Spleen (tissue), 11 donors: ENCODE data around the gene CDC42EP3. TPM values are rescaled to one million over a fixed set of nuclear protein-coding genes. Genes with fewer than 3 reads are reported as not detected.

Source experiments
- DNase-seq: peaks from one replicate; pipeline ENCODE4 v3.0.0-alpha.2; 2020
- H3K27ac ChIP-seq, 8 donors: fragments of 200-600 bp; sonication (generic) in 7 of 8; 1 replicate in 4 of 8; 2 replicates in 4 of 8; pipeline versions ENCODE4 v1.5.0 to v1.8.0; 2016 to 2021; ENCODE audit warnings: inconsistent platforms in 4 of 8, mild to moderate bottlenecking in 4 of 8, moderate library complexity in 1 of 8
- H3K27me3 ChIP-seq, 7 donors: fragments of 200-600 bp; sonication (generic) in 6 of 7; replicated peaks in 1 of 7; 1 replicate in 4 of 7; 2 replicates in 3 of 7; pipeline versions ENCODE4 v1.5.0 to v1.8.0; 2016 to 2021; ENCODE audit warnings: inconsistent platforms in 3 of 7, mild to moderate bottlenecking in 1 of 7
- H3K36me3 ChIP-seq, 6 donors: fragments of 200-600 bp; sonication (generic) in 5 of 6; 1 replicate in 4 of 6; 2 replicates in 2 of 6; pipeline versions ENCODE4 v1.5.0 to v1.8.0; 2016 to 2021; ENCODE audit warnings: inconsistent platforms in 2 of 6
- H3K4me1 ChIP-seq, 6 donors: fragments of 200-600 bp; sonication (generic) in 5 of 6; 1 replicate in 3 of 6; 2 replicates in 3 of 6; pipeline versions ENCODE4 v1.5.0 to v1.8.0; 2016 to 2021; ENCODE audit warnings: inconsistent platforms in 3 of 6
- H3K4me3 ChIP-seq, 8 donors: fragments of 200-600 bp; sonication (generic) in 7 of 8; 1 replicate in 4 of 8; 2 replicates in 4 of 8; pipeline versions ENCODE4 v1.5.0 to v1.8.0; 2016 to 2021; ENCODE audit warnings: inconsistent platforms in 4 of 8, mild to moderate bottlenecking in 4 of 8, moderate library complexity in 2 of 8
- H3K9me3 ChIP-seq, 8 donors: fragments of 200-600 bp; sonication (generic) in 7 of 8; 1 replicate in 4 of 8; 2 replicates in 4 of 8; pipeline versions ENCODE4 v1.5.0 to v1.8.0; 2016 to 2021; ENCODE audit warnings: inconsistent platforms in 4 of 8
- CTCF ChIP-seq, 11 experiments: fragments of 200-600 bp in 7 of 11; fragments of 450-650 bp in 4 of 11; sonication (generic) in 4 of 11; IDR thresholded peaks in 8 of 11; conservative IDR thresholded peaks in 3 of 11; 1 replicate in 7 of 11; 2 replicates in 4 of 11; pipeline versions ENCODE4 v1.4.0 to v1.8.0; 2016 to 2021; ENCODE audit warnings: antibody characterized with exemption in 11 of 11, inconsistent platforms in 4 of 11, mild to moderate bottlenecking in 1 of 11
- POLR2A ChIP-seq, 3 donors: fragments of 450-650 bp; IDR thresholded peaks; one replicate each; pipeline ENCODE4 v1.5.1; 2017; ENCODE audit warnings: antibody characterized with exemption in 3 of 3, mild to moderate bottlenecking in 1 of 3
- POLR2AphosphoS5 ChIP-seq, 3 donors: sonication (generic); formaldehyde crosslinking; IDR thresholded peaks; one replicate each; pipeline ENCODE4 v1.5.1; 2017; ENCODE audit warnings: antibody characterized with exemption in 3 of 3
- WGBS, 5 donors: extraction: QIAGEN DNeasy Blood & Tissue Kit in 3 of 5; methylation state at CpG; one replicate each; pipeline versions ENCODE4 v1.1.5 to v1.1.7; 2013 to 2018; 5-methylcytosine and 5-hydroxymethylcytosine counted together
- intact Hi-C: fragments of 100-400 bp; cut with DNase I; formaldehyde crosslinking; loops from one replicate; pipeline ENCODE4 v1.15.0; 2023; ENCODE audit warnings: low total_unique reads
- polyA plus RNA-seq, 3 donors: library from polyadenylated mRNA; stranded (reverse); fragments of 200-250 nt; gene quantifications; one replicate each; pipeline ENCODE4 v1.2.1, GENCODE V29; 2013
- total RNA-seq, 7 donors: library from RNA; depleted of rRNA in 3 of 7; stranded (reverse); fragments of >200 nt in 3 of 7; fragmentation: NEBNext Ultra II Directional in 4 of 7; extraction: Animal tissue kit (Norgen Biotek cat#: 25700) in 4 of 7; gene quantifications; one replicate each; pipeline versions ENCODE4 v1.1.0 to v1.2.1, GENCODE V29; 2016 to 2021
- donor health status: healthy with polysubstance abuse.
- donor health status: DM: no; HTN: no; CAD: no; lungs with moderate emphysema.
- donor health status: DM: no; HTN: no; CAD: no.
- donor health status: Bipolar disorder and iron deficiency.
- donor health status: healthy.
- donor health status: DM: no; HTN: no; CAD: no.
- donor health status: DM: yes; HTN: yes; CAD: no.

CDC42EP3 gene
- total and polyA plus RNA-seq, 10 donors, result 9.5 to 57.2 (median 41.2) TPM

GRCh38 chr2:37657471-37657870 lies 14.0 kb downstream of the CDC42EP3 start:
- no peaks in the 10 kb centered on the region for H3K9me3 ChIP-seq
- intact Hi-C loops, result no loop called here
- H3K4me3 ChIP-seq, result no peak overlapping the region
- DNase-seq, result no peak
- H3K27me3 ChIP-seq, result no peaks in the 10 kb centered on the region
- H3K4me1 ChIP-seq, result peaks cover 43 to 100% (median 76%) of the 10 kb centered on the region in 6 donors
- H3K36me3 ChIP-seq, result peaks cover 0 to 29% (median 0%) of the 10 kb centered on the region in 6 donors
- 95 to 97% (median 96%) methylated on average over 4 of the region's 4 CpGs for WGBS, 5 donors
- H3K27ac ChIP-seq, result peak overlapping the region; percentile 27 to 91 (median 80)
- TF ChIP-seq CTCF (IDR thresholded peaks at IDR 0.05 in 8 of 11, conservative IDR thresholded peaks at IDR 0.05 in 3 of 11) (no peak), POLR2AphosphoS5 (IDR thresholded peaks at IDR 0.05) (no peak), POLR2A (IDR thresholded peaks at IDR 0.05) (no peak)

- H3K4me1 ChIP-seq, result peaks cover 47 to 100% (median 79%) of the 10 kb centered on the region in 6 donors
- H3K4me3 ChIP-seq, result no peak overlapping the region
- H3K27me3 ChIP-seq, result no peaks in the 10 kb centered on the region
- peaks cover 0 to 24% (median 0%) of the 10 kb centered on the region in 6 donors for H3K36me3 ChIP-seq
- H3K27ac ChIP-seq, result peak overlapping the region; percentile 27 to 91 (median 80)
- WGBS, 5 donors, result 17 to 44% (median 39%) methylated on average over 11 of the region's 11 CpGs
- no peaks in the 10 kb centered on the region for H3K9me3 ChIP-seq
- TF ChIP-seq POLR2AphosphoS5 (IDR thresholded peaks at IDR 0.05) (peak in 1 of 3 donors; percentile 39), POLR2A (IDR thresholded peaks at IDR 0.05) (no peak)
- DNase-seq, result no peak
- intact Hi-C loops, result no loop called here
Measured at GRCh38 chr2:37656512-37657423, 14.7 kb downstream of the CDC42EP3 start.

- H3K4me1 ChIP-seq, result peaks cover 51 to 100% (median 90%) of the 10 kb centered on the region in 6 donors
- peak overlapping the region; percentile 44 to 91 (median 81) for H3K27ac ChIP-seq
- H3K27me3 ChIP-seq, result no peaks in the 10 kb centered on the region
- DNase-seq, result no peak
- peaks cover 0 to 16% (median 0%) of the 10 kb centered on the region in 6 donors for H3K36me3 ChIP-seq
- H3K9me3 ChIP-seq, result no peaks in the 10 kb centered on the region
- intact Hi-C loops, result no loop called here
- 55 to 69% (median 61%) methylated on average over 7 of the region's 7 CpGs for WGBS, 5 donors
- TF ChIP-seq POLR2AphosphoS5 (IDR thresholded peaks at IDR 0.05) (no peak), POLR2A (IDR thresholded peaks at IDR 0.05) (no peak), CTCF (IDR thresholded peaks at IDR 0.05 in 8 of 11, conservative IDR thresholded peaks at IDR 0.05 in 3 of 11) (no peak)
- peak overlapping the region in 2 of 8 donors; percentile 1 to 39 for H3K4me3 ChIP-seq
Measured at GRCh38 chr2:37654932-37655841, 16.3 kb downstream of the CDC42EP3 start.

- WGBS, 5 donors, result 57 to 79% (median 73%) methylated on average over 8 of the region's 8 CpGs
- Histone ChIP-seq H3K27me3 (no peaks in the 10 kb centered on the region), H3K36me3 (peaks cover 0 to 16% (median 0%) of the 10 kb centered on the region in 6 donors), H3K9me3 (no peaks in the 10 kb centered on the region), H3K27ac (peak overlapping the region; percentile 44 to 91 (median 81)), H3K4me1 (peaks cover 51 to 100% (median 91%) of the 10 kb centered on the region in 6 donors), H3K4me3 (peak overlapping the region in 3 of 8 donors; percentile 1 to 39 (median 3))
- DNase-seq, result no peak
- TF ChIP-seq POLR2AphosphoS5 (IDR thresholded peaks at IDR 0.05), result no peak
- TF ChIP-seq CTCF (IDR thresholded peaks at IDR 0.05 in 8 of 11, conservative IDR thresholded peaks at IDR 0.05 in 3 of 11), result no peak
- TF ChIP-seq POLR2A (IDR thresholded peaks at IDR 0.05), result no peak
- intact Hi-C loops, result no loop called here
Measured at GRCh38 chr2:37654419-37654818, 17.0 kb downstream of the CDC42EP3 start.
